SH-SY5Y (cell line): ENCODE data around the gene CSPG4.

Source experiments
- GATA2 ChIP-seq: IDR thresholded peaks from 2 replicates; pipeline ENCODE4 v1.6.1; 2011; ENCODE audit warnings: mild to moderate bottlenecking, low read depth, low read length
- GATA3 ChIP-seq: IDR thresholded peaks from 2 replicates; pipeline ENCODE4 v1.6.1; 2011; ENCODE audit warnings: low read depth, mild to moderate bottlenecking, low read length, moderate library complexity

- no peak for TF ChIP-seq GATA2
- TF ChIP-seq GATA3, result no peak
Observed at GRCh38 chr15:75714195-75714594, 1.5 kb upstream of the CSPG4 start.
